Measurements from ENCODE around the gene IDE. TPM values are rescaled to one million over a fixed set of nuclear protein-coding genes. Genes with fewer than 3 reads are reported as not detected.

IDE gene
- total and polyA plus RNA-seq, 2 of the 13 experiments (the other 11 are each of a cell fraction or from before 2014, with no cell fraction given) = 16.1 to 52.1 TPM

DNA sequence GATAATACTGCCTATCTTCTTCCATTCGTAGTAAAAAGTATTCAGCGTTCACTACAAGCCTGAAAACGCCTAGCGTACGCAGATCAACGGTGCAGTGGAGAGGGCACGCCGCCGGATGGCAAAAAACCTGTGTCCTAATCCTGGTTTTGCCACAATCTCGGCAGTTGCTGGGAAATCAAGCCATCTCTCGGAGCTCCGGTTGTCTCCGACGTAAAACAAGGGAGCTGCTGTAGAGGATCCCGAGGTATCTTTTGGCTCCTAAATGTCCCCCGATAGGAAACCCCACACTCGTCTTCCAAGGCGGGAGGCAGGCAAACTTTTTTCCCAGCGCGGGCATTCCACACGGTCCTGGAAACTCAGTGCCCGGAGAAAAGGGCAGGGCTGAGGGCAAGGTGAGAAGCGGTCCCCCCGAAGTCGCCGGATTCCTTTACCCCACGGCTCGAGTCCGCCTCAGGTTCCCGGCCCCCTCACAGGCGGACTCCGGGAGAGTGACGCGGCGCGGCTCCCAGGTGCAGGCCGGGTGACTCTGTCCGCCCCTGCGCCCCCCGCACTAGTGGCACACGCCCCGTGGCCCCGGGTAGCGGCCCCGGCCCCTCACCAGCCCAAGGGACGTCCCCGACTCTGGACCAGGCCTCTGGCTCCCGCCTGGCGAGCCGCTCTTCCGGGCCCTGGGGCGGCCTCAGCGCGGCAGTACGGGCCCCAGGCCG lies 649 bp downstream of the IDE start (continued):
- TF ChIP-seq, protein P1, sequence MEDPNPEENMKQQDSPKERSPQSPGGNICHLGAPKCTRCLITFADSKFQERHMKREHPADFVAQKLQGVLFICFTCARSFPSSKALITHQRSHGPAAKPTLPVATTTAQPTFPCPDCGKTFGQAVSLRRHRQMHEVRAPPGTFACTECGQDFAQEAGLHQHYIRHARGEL (CRISPR knock-in tag; IDR thresholded peaks at IDR 0.05) = no peak
- no peak for TF ChIP-seq ZNF335 (CRISPR knock-in tag; IDR thresholded peaks at IDR 0.05)
- no peak for TF ChIP-seq ONECUT2 (CRISPR knock-in tag; IDR thresholded peaks at IDR 0.05)
- TF ChIP-seq, protein P2, sequence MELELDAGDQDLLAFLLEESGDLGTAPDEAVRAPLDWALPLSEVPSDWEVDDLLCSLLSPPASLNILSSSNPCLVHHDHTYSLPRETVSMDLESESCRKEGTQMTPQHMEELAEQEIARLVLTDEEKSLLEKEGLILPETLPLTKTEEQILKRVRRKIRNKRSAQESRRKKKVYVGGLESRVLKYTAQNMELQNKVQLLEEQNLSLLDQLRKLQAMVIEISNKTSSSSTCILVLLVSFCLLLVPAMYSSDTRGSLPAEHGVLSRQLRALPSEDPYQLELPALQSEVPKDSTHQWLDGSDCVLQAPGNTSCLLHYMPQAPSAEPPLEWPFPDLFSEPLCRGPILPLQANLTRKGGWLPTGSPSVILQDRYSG (CRISPR knock-in tag; IDR thresholded peaks at IDR 0.05) = no peak
- TF ChIP-seq, protein P3, sequence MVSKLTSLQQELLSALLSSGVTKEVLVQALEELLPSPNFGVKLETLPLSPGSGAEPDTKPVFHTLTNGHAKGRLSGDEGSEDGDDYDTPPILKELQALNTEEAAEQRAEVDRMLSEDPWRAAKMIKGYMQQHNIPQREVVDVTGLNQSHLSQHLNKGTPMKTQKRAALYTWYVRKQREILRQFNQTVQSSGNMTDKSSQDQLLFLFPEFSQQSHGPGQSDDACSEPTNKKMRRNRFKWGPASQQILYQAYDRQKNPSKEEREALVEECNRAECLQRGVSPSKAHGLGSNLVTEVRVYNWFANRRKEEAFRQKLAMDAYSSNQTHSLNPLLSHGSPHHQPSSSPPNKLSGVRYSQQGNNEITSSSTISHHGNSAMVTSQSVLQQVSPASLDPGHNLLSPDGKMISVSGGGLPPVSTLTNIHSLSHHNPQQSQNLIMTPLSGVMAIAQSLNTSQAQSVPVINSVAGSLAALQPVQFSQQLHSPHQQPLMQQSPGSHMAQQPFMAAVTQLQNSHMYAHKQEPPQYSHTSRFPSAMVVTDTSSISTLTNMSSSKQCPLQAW (CRISPR knock-in tag; IDR thresholded peaks at IDR 0.05) = no peak
- no peak for TF ChIP-seq ARNT2 (CRISPR knock-in tag; IDR thresholded peaks at IDR 0.05; ENCODE audit: low read depth)
- TF ChIP-seq ARHGAP35 (CRISPR knock-in tag; IDR thresholded peaks at IDR 0.05; ENCODE audit: borderline replicate concordance) = no peak
- no peak for TF ChIP-seq PHF8 (CRISPR knock-in tag; IDR thresholded peaks at IDR 0.05)
- TF ChIP-seq, protein P4, sequence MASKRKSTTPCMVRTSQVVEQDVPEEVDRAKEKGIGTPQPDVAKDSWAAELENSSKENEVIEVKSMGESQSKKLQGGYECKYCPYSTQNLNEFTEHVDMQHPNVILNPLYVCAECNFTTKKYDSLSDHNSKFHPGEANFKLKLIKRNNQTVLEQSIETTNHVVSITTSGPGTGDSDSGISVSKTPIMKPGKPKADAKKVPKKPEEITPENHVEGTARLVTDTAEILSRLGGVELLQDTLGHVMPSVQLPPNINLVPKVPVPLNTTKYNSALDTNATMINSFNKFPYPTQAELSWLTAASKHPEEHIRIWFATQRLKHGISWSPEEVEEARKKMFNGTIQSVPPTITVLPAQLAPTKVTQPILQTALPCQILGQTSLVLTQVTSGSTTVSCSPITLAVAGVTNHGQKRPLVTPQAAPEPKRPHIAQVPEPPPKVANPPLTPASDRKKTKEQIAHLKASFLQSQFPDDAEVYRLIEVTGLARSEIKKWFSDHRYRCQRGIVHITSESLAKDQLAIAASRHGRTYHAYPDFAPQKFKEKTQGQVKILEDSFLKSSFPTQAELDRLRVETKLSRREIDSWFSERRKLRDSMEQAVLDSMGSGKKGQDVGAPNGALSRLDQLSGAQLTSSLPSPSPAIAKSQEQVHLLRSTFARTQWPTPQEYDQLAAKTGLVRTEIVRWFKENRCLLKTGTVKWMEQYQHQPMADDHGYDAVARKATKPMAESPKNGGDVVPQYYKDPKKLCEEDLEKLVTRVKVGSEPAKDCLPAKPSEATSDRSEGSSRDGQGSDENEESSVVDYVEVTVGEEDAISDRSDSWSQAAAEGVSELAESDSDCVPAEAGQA (IDR thresholded peaks at IDR 0.05; ENCODE audit: low read depth) = no peak
- TF ChIP-seq, protein P4 (CRISPR knock-in tag; IDR thresholded peaks at IDR 0.05; ENCODE audit: borderline replicate concordance) = 0 out of 2 replicates have a peak, but pooled peaks have one; percentile 0
- no peak for TF ChIP-seq FOSL2 (CRISPR knock-in tag; IDR thresholded peaks at IDR 0.05)
- no peak for TF ChIP-seq HMG20B (CRISPR knock-in tag; conservative IDR thresholded peaks at IDR 0.05)
- TF ChIP-seq, protein P5, sequence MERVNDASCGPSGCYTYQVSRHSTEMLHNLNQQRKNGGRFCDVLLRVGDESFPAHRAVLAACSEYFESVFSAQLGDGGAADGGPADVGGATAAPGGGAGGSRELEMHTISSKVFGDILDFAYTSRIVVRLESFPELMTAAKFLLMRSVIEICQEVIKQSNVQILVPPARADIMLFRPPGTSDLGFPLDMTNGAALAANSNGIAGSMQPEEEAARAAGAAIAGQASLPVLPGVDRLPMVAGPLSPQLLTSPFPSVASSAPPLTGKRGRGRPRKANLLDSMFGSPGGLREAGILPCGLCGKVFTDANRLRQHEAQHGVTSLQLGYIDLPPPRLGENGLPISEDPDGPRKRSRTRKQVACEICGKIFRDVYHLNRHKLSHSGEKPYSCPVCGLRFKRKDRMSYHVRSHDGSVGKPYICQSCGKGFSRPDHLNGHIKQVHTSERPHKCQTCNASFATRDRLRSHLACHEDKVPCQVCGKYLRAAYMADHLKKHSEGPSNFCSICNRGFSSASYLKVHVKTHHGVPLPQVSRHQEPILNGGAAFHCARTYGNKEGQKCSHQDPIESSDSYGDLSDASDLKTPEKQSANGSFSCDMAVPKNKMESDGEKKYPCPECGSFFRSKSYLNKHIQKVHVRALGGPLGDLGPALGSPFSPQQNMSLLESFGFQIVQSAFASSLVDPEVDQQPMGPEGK (CRISPR knock-in tag; IDR thresholded peaks at IDR 0.05) = 0 out of 2 replicates have a peak, but pooled peaks have one; percentile 12
- no peak for TF ChIP-seq ZNF44 (CRISPR knock-in tag; IDR thresholded peaks at IDR 0.05)
- TF ChIP-seq, protein P6, sequence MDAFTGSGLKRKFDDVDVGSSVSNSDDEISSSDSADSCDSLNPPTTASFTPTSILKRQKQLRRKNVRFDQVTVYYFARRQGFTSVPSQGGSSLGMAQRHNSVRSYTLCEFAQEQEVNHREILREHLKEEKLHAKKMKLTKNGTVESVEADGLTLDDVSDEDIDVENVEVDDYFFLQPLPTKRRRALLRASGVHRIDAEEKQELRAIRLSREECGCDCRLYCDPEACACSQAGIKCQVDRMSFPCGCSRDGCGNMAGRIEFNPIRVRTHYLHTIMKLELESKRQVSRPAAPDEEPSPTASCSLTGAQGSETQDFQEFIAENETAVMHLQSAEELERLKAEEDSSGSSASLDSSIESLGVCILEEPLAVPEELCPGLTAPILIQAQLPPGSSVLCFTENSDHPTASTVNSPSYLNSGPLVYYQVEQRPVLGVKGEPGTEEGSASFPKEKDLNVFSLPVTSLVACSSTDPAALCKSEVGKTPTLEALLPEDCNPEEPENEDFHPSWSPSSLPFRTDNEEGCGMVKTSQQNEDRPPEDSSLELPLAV (CRISPR knock-in tag; conservative IDR thresholded peaks at IDR 0.05; ENCODE audit: low read depth) = no peak

Data from HepG2 (cell line).